8988T (cell line): ENCODE data around the gene CELF5.
A peak's percentile ranks its signal among the peaks of the same experiment; 100 is the strongest.

Source experiments
- DNase-seq: peaks from one replicate; pipeline ENCODE4 v3.0.0; 2011

Gene CELF5

DNA sequence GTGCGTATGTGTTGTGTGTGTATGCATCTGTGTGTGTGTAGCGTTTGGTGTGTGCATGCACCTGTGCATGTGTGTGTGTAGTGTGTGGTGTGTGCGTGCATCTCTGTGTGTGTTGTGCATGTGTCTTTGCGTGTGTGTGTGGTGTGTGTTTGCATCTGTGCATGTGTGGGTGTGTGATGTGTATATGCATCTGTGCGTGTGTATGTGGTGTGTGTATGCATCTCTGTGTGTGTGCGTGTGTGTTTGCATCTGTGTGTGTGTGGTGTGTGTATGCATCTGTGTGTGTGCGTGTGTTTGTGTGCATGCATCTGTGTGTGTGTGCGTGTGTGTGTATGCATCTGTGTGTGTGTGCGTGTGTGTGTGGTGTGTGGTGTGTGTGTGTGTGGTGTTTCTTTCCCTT lies 20.6 kb downstream of the CELF5 start:
- DNase-seq, result no peak

GRCh38 chr19:3248728-3249326 lies 24.4 kb downstream of the CELF5 start:
- DNase-seq, result no peak

- DNase-seq, result no peak
These were observed 24.9 kb downstream of the CELF5 start for GRCh38 chr19:3249408-3249807.

GRCh38 chr19:3250675-3251074 lies 26.2 kb downstream of the CELF5 start:
- no peak for DNase-seq

GRCh38 chr19:3251229-3251628 lies 26.8 kb downstream of the CELF5 start:
- DNase-seq, result no peak

DNA sequence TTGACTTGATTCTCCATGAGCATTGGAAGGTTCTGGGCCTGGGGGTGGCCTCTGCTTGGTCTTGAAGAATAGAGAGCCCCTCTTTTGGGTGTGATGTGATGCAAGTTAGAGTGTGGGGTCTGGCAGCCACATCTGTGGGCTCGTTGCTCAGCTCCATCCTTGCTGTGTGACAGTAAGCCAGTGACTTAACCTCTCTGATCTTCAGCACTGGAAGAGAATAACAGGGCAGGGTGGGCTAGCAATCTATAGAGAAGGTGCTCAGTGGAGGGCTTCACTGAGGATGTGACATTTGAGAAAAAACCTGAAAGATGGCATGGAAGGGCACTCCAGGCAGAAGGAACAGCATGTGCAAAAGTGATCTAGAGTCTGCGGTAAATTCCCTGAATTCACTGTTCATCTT lies 28.2 kb downstream of the CELF5 start:
- DNase-seq, result no peak

GRCh38 chr19:3253270-3253669 lies 28.8 kb downstream of the CELF5 start:
- DNase-seq, result no peak

DNA sequence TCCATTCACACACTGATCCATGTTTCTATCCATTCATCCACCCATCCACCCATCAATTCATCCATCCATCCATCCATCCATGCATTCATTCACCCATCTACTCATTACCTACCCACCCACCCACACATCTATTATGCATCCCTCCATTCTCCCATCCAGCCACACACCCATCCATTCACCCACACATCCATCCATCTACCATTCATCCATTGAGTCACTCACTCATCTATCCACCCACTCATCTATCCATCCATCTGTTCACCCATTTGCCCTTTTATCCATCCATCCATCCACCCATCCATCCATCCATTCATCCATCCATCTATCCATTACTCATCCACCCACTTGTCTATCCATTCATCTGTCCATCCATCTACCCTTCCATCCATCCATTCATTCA lies 30.1 kb downstream of the CELF5 start:
- no peak for DNase-seq

- no peak for DNase-seq
These were observed 32.6 kb downstream of the CELF5 start for GRCh38 chr19:3257071-3257470.

DNA sequence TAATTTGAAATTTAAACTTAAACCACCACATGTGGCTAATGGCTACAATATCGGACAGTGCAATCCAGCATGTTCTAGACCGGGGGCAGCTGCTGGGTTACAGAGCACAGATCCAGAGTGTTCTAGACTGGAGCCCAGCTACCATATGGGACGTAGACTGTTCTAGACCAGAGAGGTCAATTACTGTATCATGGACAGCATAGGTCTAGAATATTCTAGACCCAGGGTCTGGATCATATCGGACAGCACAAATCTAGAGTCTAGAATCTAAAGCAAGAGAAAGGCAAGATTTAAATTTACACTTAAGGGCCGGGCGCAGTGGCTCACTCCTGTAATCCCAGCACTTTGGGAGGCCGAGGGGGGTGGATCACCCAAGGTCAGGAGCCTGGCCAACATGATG lies 37.9 kb downstream of the CELF5 start:
- no peak for DNase-seq

DNA sequence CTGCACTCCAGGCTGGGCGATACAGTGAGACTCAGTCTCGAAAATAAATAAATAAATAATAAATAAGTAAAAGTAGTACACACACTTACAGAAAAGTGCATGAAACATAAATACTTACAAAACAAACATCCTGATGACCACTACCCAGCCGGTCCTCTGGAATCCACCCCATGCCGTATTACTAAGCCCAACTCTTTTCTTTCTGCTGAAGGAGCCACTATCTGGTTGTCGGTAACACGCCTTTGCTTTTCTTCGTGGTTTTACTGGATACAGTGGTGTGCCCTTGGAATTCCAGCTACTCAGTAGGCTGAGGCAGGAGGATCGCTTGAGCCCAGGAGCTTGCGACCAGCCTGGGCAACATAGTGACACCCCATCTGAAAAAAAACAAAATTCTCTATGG lies 39.4 kb downstream of the CELF5 start:
- no peak for DNase-seq

- no peak for DNase-seq
These were observed 41.0 kb downstream of the CELF5 start for GRCh38 chr19:3265432-3265831.

DNA sequence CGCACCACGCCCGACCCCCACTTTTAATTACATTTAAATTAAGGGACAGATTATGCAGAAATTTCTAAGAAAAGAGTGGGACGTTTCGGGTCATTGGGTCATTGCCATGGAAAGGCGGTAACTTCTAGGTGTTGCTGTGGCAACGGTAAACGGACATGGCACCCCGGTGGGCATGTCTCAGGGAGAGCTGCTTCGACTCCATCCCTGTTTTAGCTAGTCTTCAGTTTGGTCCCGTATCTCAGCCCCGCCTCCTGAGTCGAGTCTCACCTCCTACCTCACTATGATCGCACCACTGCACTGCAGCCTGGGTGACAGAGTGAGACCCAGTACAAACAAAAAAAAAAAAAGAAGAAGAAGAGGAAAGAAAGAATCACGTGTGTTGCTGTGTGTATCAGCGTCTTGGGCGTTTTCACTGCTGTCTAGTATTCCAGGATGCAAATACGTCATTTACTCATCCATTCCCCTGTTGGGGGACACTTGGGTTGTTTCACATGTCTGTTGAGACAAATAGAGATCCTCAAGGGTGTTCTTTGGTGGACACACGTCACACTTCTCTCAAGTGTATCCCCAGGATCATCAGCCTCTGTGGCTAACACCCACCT lies 41.7 kb downstream of the CELF5 start:
- no peak for DNase-seq

DNA sequence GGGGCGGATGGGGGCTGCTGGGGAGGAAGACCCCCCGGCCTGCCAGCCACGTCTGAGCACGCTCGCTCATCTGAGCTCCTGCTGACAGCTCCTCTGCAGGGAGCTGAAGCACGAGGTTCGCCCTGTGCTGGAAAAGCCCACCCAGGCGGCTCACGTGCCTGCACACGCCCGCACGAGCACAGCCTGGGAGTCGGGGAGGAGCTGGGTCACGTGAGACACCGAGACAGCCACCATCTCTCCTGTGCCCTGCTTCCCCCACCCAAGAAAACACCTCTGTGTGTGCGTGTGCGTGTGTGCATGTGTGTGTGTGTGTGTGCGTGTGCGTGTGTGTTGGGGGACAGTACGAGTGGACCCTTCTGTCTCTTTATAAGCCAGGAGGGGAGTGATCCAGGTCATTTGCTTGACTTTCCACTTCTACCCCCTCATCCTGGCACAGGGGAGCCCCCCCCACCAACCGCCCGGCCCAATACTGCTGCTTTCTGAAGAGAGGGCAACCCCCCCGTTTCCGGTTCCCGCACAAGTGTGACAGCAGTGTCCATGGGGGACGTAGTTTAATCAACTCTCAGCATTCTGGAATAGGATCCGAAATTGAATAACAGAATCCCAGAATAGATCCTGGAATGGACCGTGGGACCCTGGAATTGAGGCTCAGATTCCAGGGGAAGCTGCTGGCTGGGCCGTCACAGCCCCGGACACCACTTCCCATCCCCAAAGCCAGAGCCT lies 42.5 kb downstream of the CELF5 start:
- DNase-seq, result no peak

DNA sequence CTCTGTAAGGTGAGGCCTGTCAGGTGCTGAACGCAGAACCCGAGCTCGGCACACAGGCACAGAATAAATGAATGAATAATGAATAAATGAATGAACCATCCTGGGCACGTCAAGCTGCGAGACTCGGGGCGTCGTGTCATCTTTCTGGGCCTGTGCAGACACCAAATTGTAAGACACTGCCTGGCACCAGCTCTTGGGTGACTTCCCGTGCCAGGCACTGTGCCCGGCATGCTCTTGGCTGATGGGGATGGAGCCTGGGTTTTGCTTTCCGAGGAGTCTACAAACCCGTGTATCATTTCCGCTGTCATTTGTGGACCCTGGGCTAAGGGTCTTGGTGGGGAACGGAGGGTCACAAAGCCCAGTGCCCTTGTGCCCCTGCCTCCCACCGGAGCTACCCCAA lies 43.9 kb downstream of the CELF5 start:
- no peak for DNase-seq

DNA sequence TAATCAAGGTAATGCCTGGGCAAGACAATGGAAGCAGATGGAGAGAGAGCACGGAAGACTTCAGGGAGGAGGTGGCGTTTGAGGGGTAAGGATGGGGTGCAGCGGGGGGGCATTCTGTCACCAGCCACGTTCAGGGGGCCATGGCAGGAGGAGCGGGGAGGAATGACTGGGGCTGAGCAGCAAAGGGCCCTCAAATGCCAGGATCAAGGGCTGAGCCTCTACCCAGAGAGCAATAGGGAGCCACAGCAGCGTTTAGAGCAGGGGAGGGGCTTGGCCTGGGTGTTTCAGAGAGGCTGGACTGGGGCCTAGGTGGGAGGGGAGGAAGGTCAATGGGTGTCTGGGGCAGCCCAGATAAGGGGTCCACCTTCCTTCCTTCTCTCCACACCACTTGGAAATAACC lies 44.3 kb downstream of the CELF5 start:
- DNase-seq, result no peak

- no peak for DNase-seq
These were observed 45.6 kb downstream of the CELF5 start for GRCh38 chr19:3269916-3270671.

GRCh38 chr19:3270902-3271301 lies 46.4 kb downstream of the CELF5 start:
- DNase-seq, result peak; percentile 74

DNA sequence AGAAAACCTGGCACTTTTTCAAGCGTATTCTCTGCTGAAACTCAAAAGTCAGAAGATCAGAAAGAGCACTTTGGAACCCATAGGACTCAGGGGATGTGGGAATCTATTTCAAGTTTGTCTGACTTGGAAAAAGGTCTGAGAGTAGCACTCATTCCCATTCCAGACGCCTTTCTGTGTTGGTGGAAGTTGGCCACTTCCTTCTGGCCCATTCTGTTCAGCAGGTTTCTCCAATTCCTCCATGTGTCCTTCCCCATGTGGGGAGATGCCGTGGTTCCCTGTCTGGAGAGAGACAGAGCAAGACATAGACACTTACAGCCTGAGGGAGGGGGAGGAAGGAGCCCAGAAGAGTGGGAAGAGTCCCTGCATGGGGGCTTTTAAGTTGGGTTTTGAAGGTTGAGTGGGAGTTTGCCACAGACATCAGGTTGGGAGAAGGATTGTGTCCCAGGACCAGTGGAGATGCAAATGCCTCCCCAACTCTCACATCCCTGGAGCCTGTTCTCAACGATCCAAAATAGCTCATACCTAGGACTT lies 48.0 kb downstream of the CELF5 start:
- DNase-seq, result no peak

DNA sequence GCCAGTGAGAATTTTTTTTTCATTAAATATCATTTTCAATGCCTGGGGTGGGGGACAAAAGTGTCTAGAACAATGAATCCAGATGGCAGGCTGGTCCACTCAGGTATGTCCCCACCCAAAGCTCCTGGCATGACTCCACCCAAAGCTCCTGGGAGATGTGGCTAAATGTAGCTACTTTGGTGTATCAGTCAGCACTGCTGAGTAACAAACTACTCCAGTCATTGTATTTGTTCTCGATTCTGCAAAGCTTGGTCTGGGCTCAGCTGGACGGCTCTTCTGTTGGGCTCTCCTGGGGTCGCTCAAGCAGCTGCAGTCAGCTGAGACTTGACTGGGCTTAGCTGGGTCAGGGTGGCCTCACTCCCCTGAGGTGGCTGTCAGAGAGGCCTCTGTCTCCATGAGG lies 48.5 kb downstream of the CELF5 start:
- no peak for DNase-seq

- DNase-seq, result no peak
These were observed 49.9 kb downstream of the CELF5 start for GRCh38 chr19:3274245-3274941.

GRCh38 chr19:3274942-3275582 lies 50.6 kb downstream of the CELF5 start:
- DNase-seq, result peak; percentile 85
